ENCODE results near the gene MPZL3. TPM values are rescaled to one million over a fixed set of nuclear protein-coding genes. Genes with fewer than 3 reads are reported as not detected.

MPZL3 gene
- total RNA-seq, 1 donor from 2014 or later: 63.5 TPM

GRCh38 chr11:118213781-118214180, 38.4 kb downstream of the MPZL3 start:
- intact Hi-C loops (cut with micrococcal nuclease): no loop called here
- Mint-ChIP-seq H3K36me3 (ENCODE audit: low read depth) (peaks cover 65% of the 10 kb centered on the region), H3K4me1 (ENCODE audit: low read depth) (peaks cover 96% of the 10 kb centered on the region)

DNA sequence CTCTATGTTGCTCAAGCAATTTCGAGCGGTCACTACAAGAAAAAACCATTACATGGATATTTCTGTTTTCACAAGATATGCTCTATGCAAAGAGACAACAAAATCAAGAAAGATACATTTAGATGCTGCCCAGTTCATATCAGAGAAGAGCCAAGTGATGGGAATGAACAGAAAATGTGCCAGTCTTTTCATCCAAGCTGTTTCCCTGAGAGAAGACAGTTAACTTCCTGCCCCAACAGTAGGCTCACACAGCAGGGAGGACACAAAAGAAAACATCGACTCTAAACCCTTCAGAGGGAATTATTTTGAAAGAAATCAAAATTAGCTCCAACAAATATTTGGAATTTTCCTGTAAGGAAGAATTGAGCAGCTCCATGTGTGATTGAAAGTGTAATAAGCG, 39.0 kb downstream of the MPZL3 start:
- no peaks in the 10 kb centered on the region for H3K9me3 Mint-ChIP-seq
- intact Hi-C loops (cut with micrococcal nuclease): no loop called here
- H3K4me3 Mint-ChIP-seq: peak overlapping the region; percentile 56

More at GRCh38 chr11:118213781-118214180, 38.4 kb downstream of the MPZL3 start:
- Mint-ChIP-seq H3K9me3 (peaks cover 1% of the 10 kb centered on the region), H3K27me3 (ENCODE audit: insufficient read depth) (no peaks in the 10 kb centered on the region), H3K4me3 (peak overlapping the region; percentile 83), H3K27ac (peak overlapping the region; percentile 94)
- DNase-seq (ENCODE audit: low spot score): no peak

GRCh38 chr11:118212781-118213191, 39.4 kb downstream of the MPZL3 start:
- peaks cover 68% of the 10 kb centered on the region for H3K36me3 Mint-ChIP-seq (ENCODE audit: low read depth)
- DNase-seq (ENCODE audit: low spot score): no peak
- H3K27ac Mint-ChIP-seq: peak overlapping the region; percentile 94
- H3K4me1 Mint-ChIP-seq (ENCODE audit: low read depth): peaks cover 93% of the 10 kb centered on the region
- H3K9me3 Mint-ChIP-seq: no peaks in the 10 kb centered on the region
- H3K4me3 Mint-ChIP-seq: peak overlapping the region; percentile 56
- intact Hi-C loops (cut with micrococcal nuclease): no loop called here
- no peaks in the 10 kb centered on the region for H3K27me3 Mint-ChIP-seq (ENCODE audit: insufficient read depth)

More for the DNA sequence above, 39.0 kb downstream of the MPZL3 start:
- H3K4me1 Mint-ChIP-seq (ENCODE audit: low read depth): peaks cover 93% of the 10 kb centered on the region
- H3K27ac Mint-ChIP-seq: peak overlapping the region; percentile 94
- no peak for DNase-seq (ENCODE audit: low spot score)
- no peaks in the 10 kb centered on the region for H3K27me3 Mint-ChIP-seq (ENCODE audit: insufficient read depth)
- H3K36me3 Mint-ChIP-seq (ENCODE audit: low read depth): peaks cover 65% of the 10 kb centered on the region

DNA sequence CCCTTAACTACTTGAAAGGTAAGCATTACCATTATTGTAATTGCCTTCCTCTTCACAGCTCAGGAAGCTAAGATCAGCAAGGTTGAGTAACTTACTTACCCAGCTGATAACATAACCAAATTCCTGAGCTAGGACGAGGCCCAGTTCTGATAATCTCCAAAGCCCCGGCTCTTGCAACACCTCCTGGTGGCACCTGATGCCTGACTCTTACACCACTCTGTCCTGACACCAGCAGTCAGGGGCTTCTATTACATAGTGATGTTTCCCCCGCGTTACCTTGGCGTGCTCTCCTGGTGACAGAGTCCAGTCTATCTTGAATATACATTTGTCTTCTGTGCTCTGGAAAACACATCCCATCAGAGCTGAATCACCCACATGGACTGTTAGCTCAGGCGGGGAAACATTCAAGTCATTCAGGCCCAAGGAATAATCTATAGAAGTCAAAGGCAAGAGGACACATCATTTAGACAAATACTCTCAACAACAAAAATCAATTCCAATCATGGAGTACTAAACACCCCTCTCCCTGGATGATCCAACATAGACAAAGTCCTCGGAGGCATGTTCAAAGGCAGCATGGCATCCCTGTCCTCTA, 39.9 kb downstream of the MPZL3 start:
- intact Hi-C loops (cut with micrococcal nuclease): no loop called here
- Mint-ChIP-seq H3K4me1 (ENCODE audit: low read depth) (peaks cover 93% of the 10 kb centered on the region), H3K9me3 (no peaks in the 10 kb centered on the region), H3K27me3 (ENCODE audit: insufficient read depth) (no peaks in the 10 kb centered on the region), H3K4me3 (no peak overlapping the region), H3K36me3 (ENCODE audit: low read depth) (peaks cover 69% of the 10 kb centered on the region), H3K27ac (peak overlapping the region; percentile 37)
- no peak for DNase-seq (ENCODE audit: low spot score)

DNA sequence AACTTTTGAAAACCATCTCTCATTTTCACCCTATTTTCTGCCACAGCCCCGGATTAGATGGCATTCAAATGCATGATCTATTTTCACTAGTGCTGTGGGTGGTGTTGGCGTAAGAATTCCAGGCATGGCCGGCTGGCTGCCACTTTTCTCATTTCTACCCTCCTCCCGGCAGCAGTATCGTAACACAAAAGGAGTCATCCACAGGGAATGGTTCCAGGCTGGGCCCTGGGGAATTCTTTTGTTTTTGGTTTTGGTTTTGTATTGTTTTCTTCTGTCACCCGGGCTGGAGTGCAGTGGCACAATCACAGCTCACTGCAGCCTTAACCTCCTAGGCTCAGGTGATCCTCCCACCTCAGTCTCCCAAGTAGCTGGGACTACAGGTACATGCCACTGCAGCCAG, 41.2 kb downstream of the MPZL3 start:
- no peak for DNase-seq (ENCODE audit: low spot score)
- Mint-ChIP-seq H3K4me3 (no peak overlapping the region), H3K27ac (no peak overlapping the region), H3K9me3 (peaks cover 4% of the 10 kb centered on the region), H3K4me1 (ENCODE audit: low read depth) (peaks cover 94% of the 10 kb centered on the region), H3K36me3 (ENCODE audit: low read depth) (peaks cover 81% of the 10 kb centered on the region), H3K27me3 (ENCODE audit: insufficient read depth) (no peaks in the 10 kb centered on the region)
- intact Hi-C loops (cut with micrococcal nuclease): no loop called here

DNA sequence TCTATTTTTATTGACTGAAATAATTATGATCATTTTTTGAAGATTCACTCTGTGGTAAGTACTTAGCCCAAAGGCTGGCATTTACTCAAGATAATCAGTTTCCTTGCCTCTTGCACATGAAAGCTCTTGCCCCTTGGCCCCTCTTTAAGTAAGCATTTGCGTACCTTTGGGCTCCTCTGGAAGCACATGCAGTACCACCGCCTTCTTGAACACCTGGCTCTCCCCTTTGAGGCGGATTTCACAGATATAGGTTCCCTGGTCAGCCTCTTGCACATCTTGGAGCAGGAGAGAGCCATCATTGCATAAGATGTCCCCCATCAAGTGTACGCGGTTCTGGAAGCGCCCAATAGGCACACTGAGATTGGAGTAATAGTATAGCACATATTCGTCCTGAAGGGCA, 41.8 kb downstream of the MPZL3 start:
- Mint-ChIP-seq H3K4me3 (peak overlapping the region; percentile 47), H3K27ac (no peak overlapping the region), H3K4me1 (ENCODE audit: low read depth) (peaks cover 95% of the 10 kb centered on the region), H3K9me3 (peaks cover 9% of the 10 kb centered on the region), H3K36me3 (ENCODE audit: low read depth) (peaks cover 86% of the 10 kb centered on the region), H3K27me3 (ENCODE audit: insufficient read depth) (no peaks in the 10 kb centered on the region)
- no peak for DNase-seq (ENCODE audit: low spot score)
- intact Hi-C loops (cut with micrococcal nuclease): no loop called here

GRCh38 chr11:118209033-118209432, 43.1 kb downstream of the MPZL3 start:
- intact Hi-C loops (cut with micrococcal nuclease): loop anchor here (1.0 kb wide), 1 partner anchor 8 kb away; no protein-coding TSS in a partner anchor
- H3K36me3 Mint-ChIP-seq (ENCODE audit: low read depth): peaks cover 80% of the 10 kb centered on the region
- H3K4me1 Mint-ChIP-seq (ENCODE audit: low read depth): peaks cover 83% of the 10 kb centered on the region
- peak overlapping the region; percentile 75 for H3K27ac Mint-ChIP-seq
- no peaks in the 10 kb centered on the region for H3K27me3 Mint-ChIP-seq (ENCODE audit: insufficient read depth)
- no peak overlapping the region for H3K4me3 Mint-ChIP-seq
- peaks cover 9% of the 10 kb centered on the region for H3K9me3 Mint-ChIP-seq
- DNase-seq (ENCODE audit: low spot score): no peak

GRCh38 chr11:118207079-118207478, 45.1 kb downstream of the MPZL3 start:
- Mint-ChIP-seq H3K27me3 (ENCODE audit: insufficient read depth) (no peaks in the 10 kb centered on the region), H3K4me1 (ENCODE audit: low read depth) (peaks cover 64% of the 10 kb centered on the region), H3K9me3 (peaks cover 9% of the 10 kb centered on the region), H3K27ac (peak overlapping the region; percentile 99), H3K4me3 (peak overlapping the region; percentile 63), H3K36me3 (ENCODE audit: low read depth) (peaks cover 61% of the 10 kb centered on the region)
- intact Hi-C loops (cut with micrococcal nuclease): loop anchor here (1.0 kb wide), 1 partner anchor 10 kb away; no protein-coding TSS in a partner anchor
- DNase-seq (ENCODE audit: low spot score): no peak

- Mint-ChIP-seq H3K4me3 (peak overlapping the region; percentile 63), H3K27ac (peak overlapping the region; percentile 99), H3K9me3 (peaks cover 9% of the 10 kb centered on the region), H3K4me1 (ENCODE audit: low read depth) (peaks cover 58% of the 10 kb centered on the region), H3K36me3 (ENCODE audit: low read depth) (peaks cover 55% of the 10 kb centered on the region), H3K27me3 (ENCODE audit: insufficient read depth) (no peaks in the 10 kb centered on the region)
- DNase-seq (ENCODE audit: low spot score): no peak
- intact Hi-C loops (cut with micrococcal nuclease): loop anchor here (1.0 kb wide), 1 partner anchor 11 kb away; no protein-coding TSS in a partner anchor
These were observed 45.7 kb downstream of the MPZL3 start for GRCh38 chr11:118206391-118207031.

DNA sequence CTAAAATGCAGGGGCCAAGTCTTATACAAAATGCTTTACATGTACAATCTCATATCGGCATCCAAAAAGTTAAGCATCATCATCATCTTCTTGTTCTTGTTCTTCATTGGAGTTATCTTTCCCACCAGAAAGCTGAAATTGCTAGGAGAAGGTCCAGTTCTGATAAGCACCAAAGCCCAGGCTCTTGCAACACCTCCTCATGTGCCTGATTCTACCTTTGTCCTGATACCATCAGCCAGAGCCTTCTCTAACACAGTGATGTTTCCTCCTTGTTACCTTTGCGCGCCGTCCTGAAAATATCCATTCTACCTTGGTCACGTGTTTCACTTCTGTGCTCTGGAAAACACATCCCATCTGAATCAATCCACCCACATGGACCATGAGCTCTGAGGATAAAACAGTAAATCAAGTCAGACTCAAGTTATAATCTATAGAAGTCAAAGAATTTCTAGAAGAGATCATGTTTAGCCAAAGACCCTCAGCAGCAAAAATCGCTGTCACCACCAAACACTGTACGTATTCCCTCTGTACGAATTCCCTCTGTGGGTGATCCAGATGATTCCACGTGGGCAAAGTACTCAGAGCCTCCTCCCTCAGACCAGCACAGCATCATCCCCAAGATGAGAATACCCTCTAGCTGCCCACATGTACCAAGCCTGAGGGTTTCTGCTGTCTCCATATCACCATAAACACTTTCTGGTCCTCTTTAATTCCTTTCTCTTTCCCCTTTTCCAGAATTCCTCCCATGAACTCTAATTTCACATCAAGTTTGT, 46.4 kb downstream of the MPZL3 start:
- Mint-ChIP-seq H3K27me3 (ENCODE audit: insufficient read depth) (no peaks in the 10 kb centered on the region), H3K4me1 (ENCODE audit: low read depth) (peaks cover 51% of the 10 kb centered on the region), H3K36me3 (ENCODE audit: low read depth) (peaks cover 48% of the 10 kb centered on the region), H3K4me3 (peak overlapping the region; percentile 63), H3K9me3 (peaks cover 9% of the 10 kb centered on the region), H3K27ac (peak overlapping the region; percentile 99)
- DNase-seq (ENCODE audit: low spot score): no peak
- intact Hi-C loops (cut with micrococcal nuclease): no loop called here

DNA sequence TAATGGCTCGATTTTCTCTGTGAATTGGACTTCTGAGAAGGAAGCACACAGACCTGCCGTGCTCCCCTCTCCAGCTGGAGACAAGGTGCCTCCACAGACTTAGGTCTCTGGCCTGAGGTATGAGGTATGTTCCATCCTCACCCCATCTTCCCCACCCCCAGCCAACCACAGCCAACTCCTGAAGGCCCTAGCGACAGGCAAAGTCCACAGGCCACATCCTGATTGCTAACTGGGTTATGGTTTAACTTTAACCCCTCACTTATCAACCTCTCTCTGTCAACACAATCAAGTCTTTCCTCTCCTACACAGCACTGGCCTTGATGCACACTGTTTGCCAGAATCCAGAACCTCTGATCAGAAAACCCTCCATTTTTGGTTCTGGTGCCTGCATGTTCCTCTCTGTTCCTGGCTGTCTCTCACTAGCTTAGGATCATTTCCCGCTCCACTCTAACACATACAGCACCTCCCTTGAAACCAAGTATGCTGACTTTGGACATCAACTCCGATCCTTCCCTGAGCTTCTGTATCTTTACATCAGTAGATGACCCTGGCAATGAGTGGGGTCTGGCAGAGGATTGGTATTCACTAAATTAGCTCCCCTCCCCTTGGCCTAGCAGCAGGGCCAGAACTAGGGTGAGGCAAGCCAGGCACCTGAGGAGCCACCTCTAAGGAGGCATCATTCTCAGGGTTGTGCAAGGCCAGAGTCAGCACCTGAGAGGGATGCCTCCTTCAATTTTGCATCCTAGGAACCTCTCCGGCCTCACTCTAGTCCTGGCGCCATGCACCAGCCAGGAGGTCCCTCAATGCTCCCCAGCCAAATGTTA, 49.4 kb downstream of the MPZL3 start:
- H3K4me1 Mint-ChIP-seq (ENCODE audit: low read depth): peaks cover 39% of the 10 kb centered on the region
- no peak overlapping the region for H3K27ac Mint-ChIP-seq
- H3K9me3 Mint-ChIP-seq: peaks cover 9% of the 10 kb centered on the region
- intact Hi-C loops (cut with micrococcal nuclease): loop anchor here (1.0 to 5.0 kb wide), 5 partner anchors 44 to 369 kb away; partner anchors contain the start of genes ARCN1 and IL10RA
- H3K4me3 Mint-ChIP-seq: no peak overlapping the region
- peaks cover 44% of the 10 kb centered on the region for H3K36me3 Mint-ChIP-seq (ENCODE audit: low read depth)
- DNase-seq (ENCODE audit: low spot score): peak; percentile 72
- H3K27me3 Mint-ChIP-seq (ENCODE audit: insufficient read depth): no peaks in the 10 kb centered on the region

GRCh38 chr11:118201966-118202365, 50.2 kb downstream of the MPZL3 start:
- Mint-ChIP-seq H3K27ac (no peak overlapping the region), H3K4me3 (no peak overlapping the region), H3K9me3 (peaks cover 9% of the 10 kb centered on the region), H3K36me3 (ENCODE audit: low read depth) (peaks cover 45% of the 10 kb centered on the region), H3K27me3 (ENCODE audit: insufficient read depth) (no peaks in the 10 kb centered on the region), H3K4me1 (ENCODE audit: low read depth) (peaks cover 31% of the 10 kb centered on the region)
- no peak for DNase-seq (ENCODE audit: low spot score)
- intact Hi-C loops (cut with micrococcal nuclease): loop anchor here (1.0 to 5.0 kb wide), 15 partner anchors 7 to 370 kb away; partner anchors contain the start of genes ARCN1, ATP5MG, CD3G and IL10RA
